Suppressor macrophage (primary cell): Measurements from ENCODE around the gene CASQ1.

ENCODE experiments used
- DNase-seq, 4 experiments: peaks; one replicate each; pipeline ENCODE4 v3.0.0-alpha.2; 2020 to 2022
- total RNA-seq, 17 experiments: gene quantifications; one replicate each; lab custom pipeline; 2026; ENCODE audit warnings: mixed read lengths in 6 of 17, inconsistent platforms in 3 of 17; lab: John Stamatoyannopoulos, UW

CASQ1 gene
- 0 to 2.6 (median 0) reads per million in 17 experiments for total RNA-seq

DNA sequence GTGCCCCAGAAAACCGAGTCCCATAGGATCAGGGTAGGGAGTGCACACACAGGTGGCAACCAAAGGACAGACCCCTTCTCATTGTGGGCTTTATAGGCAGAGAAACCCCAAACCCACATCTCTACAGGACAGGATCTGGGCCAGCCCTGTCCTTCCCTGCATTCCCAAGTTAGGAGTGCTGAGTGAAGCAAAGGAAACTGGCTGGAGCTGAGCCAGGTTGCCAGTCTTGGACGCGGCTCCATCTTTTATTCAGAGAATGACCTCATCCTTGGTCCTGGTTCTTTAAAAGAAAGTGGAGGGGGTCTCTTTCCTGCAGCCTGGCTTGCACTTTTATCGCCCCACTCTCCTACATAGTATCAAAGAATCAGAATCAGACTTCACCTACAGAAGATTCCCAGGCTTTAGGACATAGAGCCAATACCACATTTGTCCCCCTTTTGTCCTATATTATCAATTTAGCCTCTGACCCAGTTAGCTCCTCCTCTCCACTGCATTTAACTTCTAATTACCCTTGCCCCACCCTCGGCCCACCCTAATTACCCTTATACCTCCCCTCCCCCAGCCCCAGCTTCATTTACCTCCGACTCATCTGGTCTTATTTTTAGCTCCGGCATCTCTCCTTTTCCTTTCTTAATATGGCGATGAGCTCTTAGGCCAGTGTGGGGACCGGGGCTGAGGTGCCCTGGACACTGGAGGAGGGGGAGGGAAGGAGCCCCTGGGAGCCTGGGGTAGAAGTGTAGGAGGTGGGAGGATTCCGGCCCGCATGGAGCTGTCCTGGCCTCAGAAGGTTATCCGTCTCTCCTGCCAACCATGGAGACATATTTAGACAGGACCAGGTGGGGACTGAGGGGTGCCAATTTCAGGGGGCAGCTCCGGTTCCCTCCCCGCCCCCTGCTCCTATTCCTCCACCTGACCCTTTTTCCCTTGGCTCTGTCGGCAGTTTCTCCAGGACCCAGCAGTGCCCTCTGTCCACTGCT is at the start of gene CASQ1:
Gene CASQ1 (plus strand): TSS at position 927 of the 977 bp plus-strand sequence. CDS start 177 bp downstream, outside the sequence.
- no peak for DNase-seq

DNA sequence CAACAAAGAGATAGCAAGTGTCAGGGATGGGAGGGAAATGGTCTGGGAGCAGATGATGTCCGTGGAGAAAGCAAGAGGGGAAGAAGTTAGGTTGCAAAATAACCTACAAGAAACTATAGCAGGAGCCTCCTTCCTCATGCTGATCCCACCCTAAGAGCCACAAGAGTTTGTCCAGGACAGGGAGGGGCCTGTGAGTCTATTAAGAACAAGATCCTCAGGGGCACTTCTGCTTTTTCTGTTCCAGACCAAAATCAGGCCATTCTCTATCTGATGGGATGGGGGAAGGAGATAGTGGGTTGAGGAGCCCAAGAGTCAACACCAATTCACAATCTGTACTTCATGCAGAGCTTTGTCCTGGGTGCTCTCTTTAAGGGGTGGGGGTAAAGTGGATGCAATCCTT is 46.7 kb upstream of the CASQ1 start:
- peak; percentile 65 to 84 (median 80) for DNase-seq

DNA sequence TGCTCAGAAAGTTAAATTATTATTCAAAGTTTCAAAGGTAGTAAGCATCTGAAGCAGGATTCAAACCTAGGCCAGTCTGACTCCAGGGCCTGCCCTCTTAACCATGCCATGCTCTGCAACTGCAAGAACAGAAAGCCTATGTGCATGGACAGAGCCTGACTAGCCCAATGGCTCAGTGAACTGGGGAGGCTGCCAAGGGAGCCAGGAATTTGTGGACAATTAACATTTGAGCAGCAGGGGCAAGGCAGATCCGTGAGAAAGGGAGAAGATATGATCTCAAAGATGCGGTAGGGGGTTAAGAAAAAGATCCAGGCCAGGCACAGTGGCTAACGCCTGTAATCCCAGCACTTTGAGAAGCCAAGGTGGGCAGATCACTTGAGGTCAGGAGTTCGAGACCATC is 45.5 kb upstream of the CASQ1 start:
- no peak for DNase-seq

DNA sequence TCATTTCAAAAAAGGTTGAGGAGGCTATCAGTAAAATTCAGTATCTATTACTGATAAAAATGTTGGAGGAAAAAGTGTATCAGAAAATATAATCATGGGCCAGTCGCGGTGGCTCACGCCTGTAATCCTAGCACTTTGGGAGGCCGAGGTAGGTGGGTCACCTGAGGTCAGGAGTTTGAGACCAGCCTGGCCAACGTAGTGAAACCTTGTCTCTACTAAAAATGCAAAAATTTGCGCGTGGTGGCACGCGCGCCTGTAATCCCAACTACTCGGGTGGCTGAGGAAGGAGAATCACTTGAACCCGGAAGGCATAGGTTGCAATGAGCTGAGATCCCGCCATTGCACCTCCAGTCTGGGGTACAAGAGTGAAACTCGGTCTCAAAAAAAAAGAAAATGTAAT is 44.3 kb upstream of the CASQ1 start:
- DNase-seq, result no peak

DNA sequence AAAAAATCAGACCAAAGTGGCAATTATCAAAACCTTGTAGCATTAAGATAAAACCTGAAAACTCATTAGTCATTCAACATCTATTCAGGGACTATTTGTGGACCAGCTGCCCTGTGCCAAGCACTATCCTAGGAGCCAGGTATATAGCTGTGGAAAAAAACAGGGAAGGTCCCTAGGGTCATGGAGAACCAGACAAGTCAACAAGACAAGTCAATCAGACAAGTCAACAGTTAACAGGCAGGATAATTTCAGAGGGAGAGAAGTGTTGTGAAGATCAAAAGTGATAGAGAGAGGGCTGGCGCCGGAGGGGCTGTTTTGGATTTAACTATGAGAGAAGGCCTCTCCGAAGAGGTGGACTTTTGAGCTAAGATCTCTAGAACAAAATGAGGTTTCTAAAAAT is 42.3 kb upstream of the CASQ1 start:
- DNase-seq, result no peak

DNA sequence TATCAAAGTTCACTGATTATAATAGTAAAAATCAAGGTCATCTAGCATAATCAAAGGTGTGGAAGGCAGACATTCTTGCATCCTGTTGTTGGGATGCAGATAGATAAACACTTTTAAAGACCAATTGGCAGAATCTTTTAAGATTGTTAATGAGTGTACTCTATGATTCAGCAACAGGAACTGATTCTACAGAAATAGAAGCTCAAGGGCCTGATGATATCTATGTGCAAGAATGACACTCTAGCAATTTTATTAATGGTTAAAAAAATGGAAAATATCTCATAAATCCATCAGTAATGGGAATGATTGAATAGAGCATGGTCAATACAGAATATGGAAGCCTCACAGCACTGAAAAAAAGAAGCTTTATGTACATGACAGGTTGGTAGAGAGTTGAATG is 41.1 kb upstream of the CASQ1 start:
- peak in 2 of 4 experiments; percentile 27 to 33 for DNase-seq

DNA sequence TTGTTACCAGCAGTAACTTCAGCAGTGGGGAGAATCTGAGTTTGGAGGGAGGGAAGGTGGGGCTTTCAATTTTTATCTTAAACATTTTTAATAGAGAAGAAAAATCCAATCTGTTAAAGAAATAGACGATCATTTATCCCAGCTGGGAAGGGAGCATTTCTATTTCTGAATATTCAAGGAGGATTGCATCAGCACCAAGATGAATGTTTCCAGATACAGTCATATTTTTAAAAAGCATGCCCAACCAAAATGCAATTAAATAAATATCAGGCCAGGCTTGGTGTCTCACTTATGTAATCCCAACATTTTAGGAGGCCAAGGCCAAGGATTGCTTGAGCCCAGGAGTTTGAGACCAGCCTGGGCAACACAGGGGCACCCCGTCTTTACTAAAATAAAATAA is 40.7 kb upstream of the CASQ1 start:
- DNase-seq, result no peak

DNA sequence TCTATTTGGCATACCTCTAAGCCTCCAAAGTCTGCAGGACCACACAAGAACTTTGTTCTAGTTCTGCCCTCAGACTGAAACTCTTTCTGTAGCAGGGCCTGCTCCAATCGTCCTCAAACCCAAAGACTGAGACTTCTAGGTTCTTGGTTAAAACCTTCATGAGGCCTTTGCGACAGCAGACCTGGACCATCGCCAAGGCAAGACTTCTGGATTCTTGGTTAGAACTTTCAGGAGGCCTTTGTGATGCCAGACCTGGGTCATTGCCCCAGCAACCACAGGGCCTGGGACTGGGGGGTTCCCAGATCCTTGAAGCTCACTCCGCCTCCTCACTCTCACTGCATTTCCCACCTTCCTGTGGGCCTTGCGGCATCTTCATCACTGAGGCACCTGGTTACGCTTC is 39.1 kb upstream of the CASQ1 start, which contains the start of gene ATP1A4:
Gene ATP1A4 (plus strand): TSS at position 301 of the 400 bp plus-strand sequence. CDS start 438 bp downstream, outside the sequence.
- no peak for DNase-seq

DNA sequence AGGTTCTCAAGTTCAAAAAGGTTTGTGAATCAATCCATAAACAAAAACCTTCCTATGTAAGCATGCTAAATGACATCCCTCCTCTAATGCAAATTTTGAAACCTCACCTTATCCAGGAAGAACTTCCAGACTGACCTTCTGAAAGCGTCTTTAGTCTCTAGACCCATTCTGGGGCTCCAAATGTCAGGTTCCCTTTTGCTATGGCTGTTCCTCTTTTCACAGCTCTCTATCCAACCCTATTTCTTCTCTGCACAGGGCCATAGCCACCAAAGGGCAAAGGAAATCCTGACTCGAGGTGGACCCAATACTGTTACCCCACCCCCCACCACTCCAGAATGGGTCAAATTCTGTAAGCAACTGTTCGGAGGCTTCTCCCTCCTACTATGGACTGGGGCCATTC is 35.6 kb upstream of the CASQ1 start:
- DNase-seq, result peak; percentile 54 to 78 (median 66)

DNA sequence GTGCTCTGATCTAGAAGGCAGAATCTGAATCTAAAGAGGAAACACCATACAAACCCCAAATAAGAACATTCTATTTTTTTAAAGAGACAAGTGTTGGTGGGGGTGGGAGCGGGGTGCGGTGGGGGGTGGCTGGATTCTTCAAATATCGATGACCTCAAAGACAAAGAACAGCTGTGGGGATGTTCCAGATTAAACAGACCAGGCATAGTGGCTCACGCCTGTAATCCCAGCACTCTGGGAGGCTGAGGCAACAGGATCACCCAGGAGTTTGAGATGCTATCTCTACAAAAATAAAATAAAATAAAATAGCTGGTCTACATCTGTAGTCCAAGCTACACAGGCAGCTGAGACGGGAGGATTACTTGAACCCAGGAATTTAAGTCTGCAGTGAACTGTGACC is 34.0 kb upstream of the CASQ1 start:
- DNase-seq, result no peak

DNA sequence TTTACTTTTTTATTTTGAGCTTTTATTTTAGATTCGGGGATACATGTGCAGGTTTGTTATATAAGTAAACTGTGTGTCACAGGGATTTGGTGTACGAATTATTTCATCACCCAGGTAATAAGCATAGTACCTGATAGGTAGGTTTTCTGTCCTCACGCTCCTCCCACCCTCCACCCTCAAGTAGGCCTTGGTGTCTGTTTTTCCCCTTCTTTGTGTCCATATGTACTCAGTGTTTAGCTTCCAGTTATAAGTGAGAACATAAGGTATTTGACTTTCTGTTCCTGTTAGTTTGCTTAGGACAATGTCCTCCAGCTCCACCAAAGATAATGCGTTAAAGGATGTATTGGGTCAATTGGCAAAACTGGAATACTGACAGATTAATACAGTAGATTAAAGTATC is 33.2 kb upstream of the CASQ1 start:
- no peak for DNase-seq

DNA sequence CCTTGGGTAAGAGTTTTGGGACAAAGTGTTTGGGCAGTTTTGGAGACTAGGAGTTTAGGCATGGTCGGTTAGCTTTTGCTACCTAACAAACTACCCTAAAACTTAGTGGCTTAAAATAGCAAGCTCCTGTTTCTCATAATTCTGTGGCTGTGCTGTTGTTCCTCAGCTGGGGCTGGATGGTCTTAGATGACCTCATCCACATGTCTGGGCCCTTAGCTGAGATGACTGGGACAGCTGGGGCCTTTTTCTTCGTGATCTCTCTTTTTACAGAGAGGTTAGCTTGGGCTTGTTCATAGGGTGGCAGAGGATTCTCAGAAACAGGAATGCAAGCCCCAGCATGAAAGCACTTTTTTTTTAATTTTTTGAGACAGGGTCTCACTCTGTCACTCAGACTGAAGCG is 32.3 kb upstream of the CASQ1 start:
- DNase-seq, result no peak

DNA sequence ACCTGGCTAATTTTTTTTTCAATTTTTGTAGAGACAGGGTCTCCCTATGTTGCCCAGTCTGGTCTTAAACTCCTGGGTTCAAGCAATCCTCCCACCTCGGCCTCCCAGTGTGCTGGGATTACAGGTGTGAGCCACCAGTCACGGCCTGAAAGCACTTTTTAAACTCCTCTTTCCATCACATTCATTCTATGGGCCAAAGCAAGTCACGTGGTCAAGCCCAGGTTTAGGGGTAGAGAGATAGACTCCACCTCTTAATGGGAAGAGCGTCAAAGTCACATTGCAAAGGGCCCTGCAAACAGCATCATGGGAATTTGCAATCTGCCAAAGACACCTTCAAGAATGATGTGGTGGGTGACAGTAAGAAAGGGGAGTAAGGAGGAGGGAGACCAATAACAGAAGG is 31.8 kb upstream of the CASQ1 start:
- no peak for DNase-seq

DNA sequence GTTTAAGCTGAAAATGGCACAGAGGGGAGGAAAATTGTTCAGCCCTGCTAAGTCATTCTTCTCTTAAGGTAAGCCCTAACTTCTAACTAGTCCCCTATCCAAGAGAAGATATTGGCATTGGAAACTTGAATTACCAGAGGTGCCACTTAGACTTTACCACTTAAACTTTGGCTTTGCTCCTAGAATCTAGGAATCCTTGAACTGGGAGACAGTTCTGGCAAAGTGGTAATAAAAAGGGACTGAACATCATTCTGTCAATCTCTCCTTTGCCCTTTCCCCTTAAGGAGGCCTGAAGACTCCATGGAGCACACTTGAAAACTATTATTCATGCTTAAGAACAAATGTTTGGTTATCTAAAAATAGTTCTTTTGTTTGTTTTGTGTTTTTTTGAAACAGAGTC is 30.5 kb upstream of the CASQ1 start:
- DNase-seq, result no peak

DNA sequence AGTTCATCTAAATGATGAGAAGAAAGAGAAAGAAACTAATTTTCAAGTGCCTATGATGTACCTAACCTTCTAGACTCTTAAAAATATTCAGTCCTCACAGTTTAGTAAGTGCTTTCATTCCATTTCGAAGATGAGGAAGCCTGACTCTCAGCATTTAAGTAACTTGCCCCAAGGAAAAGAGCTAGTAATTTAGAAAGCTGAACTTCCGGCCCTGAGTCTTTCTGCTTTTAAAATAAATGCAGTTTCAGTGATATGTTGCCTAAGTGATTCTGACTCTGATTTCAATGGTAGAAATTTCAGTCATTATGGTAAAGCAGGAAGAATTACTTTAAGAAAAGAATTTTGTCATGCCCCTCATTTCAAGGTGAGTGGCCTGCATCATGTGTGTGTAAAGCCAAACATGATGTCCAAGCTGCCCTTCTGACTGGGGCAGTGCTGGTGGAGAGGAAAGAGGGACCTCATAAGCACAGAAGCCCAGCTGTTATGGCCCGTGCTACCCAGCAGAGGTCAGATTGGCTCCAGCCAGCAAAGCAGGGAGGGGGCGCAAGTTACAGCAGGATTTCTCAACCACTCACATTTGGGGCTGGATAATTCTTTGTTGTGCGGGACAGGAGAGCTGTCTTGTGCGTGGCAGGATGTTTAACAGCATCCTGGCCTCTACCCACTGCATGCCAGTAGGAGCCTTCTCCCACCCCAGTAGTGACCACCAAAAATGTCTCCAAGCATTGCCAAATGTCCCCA is 28.2 kb upstream of the CASQ1 start:
- DNase-seq, result peak; percentile 34 to 56 (median 46)

DNA sequence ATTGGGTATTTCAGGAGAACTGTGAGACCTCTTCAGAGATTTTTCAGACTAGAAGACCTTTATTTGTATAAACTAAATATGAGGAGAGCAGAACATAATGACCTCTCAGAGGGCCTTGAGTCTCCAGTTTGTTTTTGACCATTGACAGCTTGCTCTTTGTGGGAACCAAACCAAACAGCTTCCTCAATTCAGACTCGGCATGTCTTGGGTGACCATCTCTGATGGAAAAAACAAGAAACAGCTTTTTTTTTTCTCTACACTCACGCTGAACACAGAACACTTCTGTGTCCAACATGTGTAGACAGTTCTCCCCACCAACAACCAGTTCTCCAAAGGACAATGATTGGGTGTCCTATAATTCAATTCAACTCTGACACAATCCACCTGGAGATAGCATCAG is 27.4 kb upstream of the CASQ1 start:
- DNase-seq, result peak; percentile 56 to 84 (median 72)

DNA sequence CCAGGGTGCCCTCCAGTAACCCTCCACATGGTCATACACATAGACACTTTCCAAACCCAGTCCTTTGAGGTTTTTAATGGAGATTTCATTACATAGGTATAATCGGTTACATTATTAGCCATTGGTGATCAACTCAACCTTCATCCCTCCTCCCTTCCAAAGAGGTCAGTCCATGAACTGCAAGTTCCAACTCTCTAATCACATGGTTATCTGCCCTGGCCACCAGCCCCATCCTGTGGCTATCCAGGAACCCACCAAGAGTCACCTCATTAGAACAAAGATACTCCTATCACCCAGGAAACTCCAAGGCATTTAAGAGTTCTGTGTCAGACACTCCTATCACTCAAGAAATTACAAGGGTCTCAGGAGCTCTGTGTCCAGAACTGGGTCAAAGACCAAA is 26.8 kb upstream of the CASQ1 start:
- peak in 3 of 4 experiments; percentile 28 to 52 (median 32) for DNase-seq

DNA sequence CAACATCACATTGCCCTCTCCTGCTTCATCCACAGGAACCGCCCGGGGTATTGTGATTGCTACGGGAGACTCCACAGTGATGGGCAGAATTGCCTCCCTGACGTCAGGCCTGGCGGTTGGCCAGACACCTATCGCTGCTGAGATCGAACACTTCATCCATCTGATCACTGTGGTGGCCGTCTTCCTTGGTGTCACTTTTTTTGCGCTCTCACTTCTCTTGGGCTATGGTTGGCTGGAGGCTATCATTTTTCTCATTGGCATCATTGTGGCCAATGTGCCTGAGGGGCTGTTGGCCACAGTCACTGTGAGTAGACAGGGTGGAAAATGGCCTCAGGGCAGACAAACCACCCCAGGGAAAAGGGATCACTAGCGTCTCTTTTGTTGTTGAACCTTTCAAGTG is 26.3 kb upstream of the CASQ1 start:
- DNase-seq, result no peak

DNA sequence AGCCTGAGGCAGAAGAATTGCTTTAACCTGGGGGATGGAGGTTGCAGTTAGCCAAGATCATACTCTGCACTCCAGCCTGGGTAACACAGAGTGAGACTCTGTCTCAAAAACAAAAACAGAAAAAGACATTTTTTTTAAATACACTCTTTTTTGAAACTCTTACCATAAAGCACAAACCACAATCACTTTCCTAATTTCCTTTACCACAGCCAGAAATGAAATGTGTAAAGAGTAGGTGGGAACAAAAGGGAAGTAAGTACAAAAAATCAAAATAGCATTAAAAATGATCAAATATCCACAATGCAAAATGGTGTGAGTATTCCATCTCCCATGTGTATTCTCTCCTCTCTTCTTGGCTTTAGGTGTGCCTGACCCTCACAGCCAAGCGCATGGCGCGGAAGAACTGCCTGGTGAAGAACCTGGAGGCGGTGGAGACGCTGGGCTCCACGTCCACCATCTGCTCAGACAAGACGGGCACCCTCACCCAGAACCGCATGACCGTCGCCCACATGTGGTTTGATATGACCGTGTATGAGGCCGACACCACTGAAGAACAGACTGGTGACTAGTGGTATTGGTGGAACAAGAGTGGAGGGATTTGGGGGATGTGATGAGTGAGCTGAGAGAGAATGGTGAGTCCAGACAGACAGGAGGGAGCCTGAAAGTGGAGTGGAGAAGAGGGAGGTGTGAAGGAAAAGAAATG is 24.1 kb upstream of the CASQ1 start:
- peak; percentile 46 to 89 (median 67) for DNase-seq

DNA sequence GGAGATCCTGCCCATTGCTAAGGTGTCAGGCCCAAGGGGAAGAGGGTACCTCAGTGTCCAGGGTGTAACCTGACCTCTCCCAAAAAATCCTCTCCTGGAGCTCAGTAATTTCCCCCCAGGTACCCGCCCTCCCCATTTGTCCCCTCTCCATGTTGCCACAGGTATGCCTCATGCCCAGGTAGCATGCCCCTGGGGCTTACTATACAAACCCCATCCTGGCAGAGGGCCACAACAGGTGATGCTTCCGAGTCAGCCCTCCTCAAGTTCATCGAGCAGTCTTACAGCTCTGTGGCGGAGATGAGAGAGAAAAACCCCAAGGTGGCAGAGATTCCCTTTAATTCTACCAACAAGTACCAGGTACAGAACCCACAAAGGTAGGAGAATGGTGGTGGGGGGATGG is 23.3 kb upstream of the CASQ1 start:
- no peak for DNase-seq

DNA sequence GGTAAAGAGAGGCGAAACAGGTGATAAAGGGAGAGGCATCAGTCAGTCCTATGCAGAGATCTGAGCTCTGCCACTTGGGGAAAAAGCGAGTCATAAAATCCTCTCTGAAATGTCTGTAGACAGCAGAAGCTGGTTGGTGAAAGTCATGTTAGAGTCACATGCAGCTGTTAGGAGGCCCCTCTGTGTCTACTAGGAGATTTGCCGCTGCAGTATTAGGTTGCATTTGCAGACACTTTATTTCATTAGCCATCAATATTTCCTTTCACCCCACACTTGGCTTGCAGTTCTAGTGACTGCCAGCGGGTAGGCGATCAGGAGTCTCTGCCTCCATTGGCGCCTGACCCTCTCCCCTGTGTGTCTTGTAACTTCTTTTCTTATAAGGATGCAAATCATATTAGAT is 22.8 kb upstream of the CASQ1 start:
- DNase-seq, result peak; percentile 18 to 66 (median 24)

DNA sequence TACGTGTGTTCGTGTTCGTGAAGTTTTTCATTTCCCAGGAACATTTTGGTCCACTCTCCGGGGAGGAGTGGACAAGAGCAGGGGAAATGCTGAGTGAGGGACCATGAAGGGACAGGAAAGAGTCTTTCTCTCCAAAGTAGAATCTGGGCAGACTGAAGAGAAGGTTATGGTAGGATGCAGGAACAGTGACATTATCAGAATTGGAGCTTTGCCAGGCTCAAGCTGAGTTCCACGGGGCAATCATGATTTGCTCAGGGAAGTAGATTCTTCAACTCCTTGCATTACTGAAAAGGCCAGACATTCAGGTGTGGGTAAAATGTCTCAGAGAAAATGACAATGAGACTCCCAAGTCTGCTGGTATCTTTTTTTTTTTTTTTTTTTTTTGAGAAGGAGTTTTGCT is 22.4 kb upstream of the CASQ1 start:
- peak in 2 of 4 experiments; percentile 27 to 29 for DNase-seq
